MCF 10A (cell line): ENCODE results near the gene CLSTN2. TPM values are rescaled to one million over a fixed set of nuclear protein-coding genes. Genes with fewer than 3 reads are reported as not detected.

Source experiments
- BruUV-seq: library from RNA; stranded (reverse); fragments of 400-500 nt; replicated peaks from 2 replicates; lab custom pipeline; 2021; lab: Mats Ljungman, UMichigan
- CTCF ChIA-PET: fragments of 300-600 bp; sonication (Branson Sonifier 250); formaldehyde crosslinking; extraction: SDS; loops from one replicate; lab custom pipeline; 2021; ENCODE audit warnings: antibody characterized with exemption, inconsistent platforms; lab: Yijun Ruan, JAX
- POLR2A ChIA-PET: fragments of 300-600, 350-650 bp; sonication (Branson Sonifier 250); formaldehyde crosslinking; extraction: SDS; loops from one replicate; lab custom pipeline; 2020; ENCODE audit warnings: antibody characterized with exemption, inconsistent platforms; lab: Yijun Ruan, JAX
- DNase-seq: peaks from one replicate; pipeline ENCODE4 v3.0.0-alpha.2; 2018; ENCODE audit not compliant: unreplicated experiment
- H3K27ac Mint-ChIP-seq: one replicate; pipeline ENCODE4 v1.8.0; 2022; ENCODE audit warnings: mild to moderate bottlenecking, low read depth, mixed read lengths; ENCODE audit not compliant: unreplicated experiment
- H3K27me3 Mint-ChIP-seq: one replicate; pipeline ENCODE4 v1.8.0; 2022; ENCODE audit warnings: mixed read lengths; ENCODE audit not compliant: insufficient read depth, unreplicated experiment
- H3K36me3 Mint-ChIP-seq: one replicate; pipeline ENCODE4 v1.8.0; 2022; ENCODE audit warnings: mild to moderate bottlenecking, moderate library complexity, mixed read lengths; ENCODE audit not compliant: insufficient read depth, unreplicated experiment
- H3K4me1 Mint-ChIP-seq: one replicate; pipeline ENCODE4 v1.8.0; 2022; ENCODE audit warnings: mixed read lengths; ENCODE audit not compliant: insufficient read depth, unreplicated experiment
- H3K4me3 Mint-ChIP-seq: one replicate; pipeline ENCODE4 v1.8.0; 2022; ENCODE audit warnings: mild to moderate bottlenecking, moderate library complexity, mixed read lengths; ENCODE audit not compliant: unreplicated experiment
- H3K9me3 Mint-ChIP-seq: one replicate; pipeline ENCODE4 v1.8.0; 2022; ENCODE audit warnings: mixed read lengths; ENCODE audit not compliant: unreplicated experiment
- CTCF ChIP-seq: fragments of 200-600 bp; IDR thresholded peaks from one replicate; pipeline ENCODE4 v1.8.0; 2022; ENCODE audit warnings: antibody characterized with exemption, mild to moderate bottlenecking; ENCODE audit not compliant: unreplicated experiment
- intact Hi-C: fragments of 100-400 bp; cut with micrococcal nuclease; formaldehyde crosslinking; loops from 2 replicates; pipeline ENCODE4 v1.14.1; 2022
- total RNA-seq: library from RNA; stranded (reverse); gene quantifications from 2 replicates; pipeline ENCODE4 v1.2.3, GENCODE V29; 2022

Gene CLSTN2
- total RNA-seq, 1 experiment from 2014 or later: not detected

- TF ChIP-seq CTCF: no peak
- H3K36me3 Mint-ChIP-seq: peaks cover 6% of the 10 kb centered on the region
- ChIA-PET CTCF (no interaction called here), POLR2A (no interaction called here)
- DNase-seq: no peak
- H3K4me3 Mint-ChIP-seq: no peak overlapping the region
- H3K27ac Mint-ChIP-seq: no peak overlapping the region
- H3K27me3 Mint-ChIP-seq: no peaks in the 10 kb centered on the region
- intact Hi-C loops: no loop called here
- peaks cover 6% of the 10 kb centered on the region for H3K4me1 Mint-ChIP-seq
- H3K9me3 Mint-ChIP-seq: no peaks in the 10 kb centered on the region
- BruUV-seq: no TSS peak
Observed at GRCh38 chr3:140579260-140579659, 644.3 kb downstream of the CLSTN2 start.

GRCh38 chr3:140580746-140581145 is 645.8 kb downstream of the CLSTN2 start:
- no peaks in the 10 kb centered on the region for H3K9me3 Mint-ChIP-seq
- peaks cover 6% of the 10 kb centered on the region for H3K36me3 Mint-ChIP-seq
- no peak for TF ChIP-seq CTCF
- H3K27me3 Mint-ChIP-seq: no peaks in the 10 kb centered on the region
- no peak overlapping the region for H3K27ac Mint-ChIP-seq
- peaks cover 6% of the 10 kb centered on the region for H3K4me1 Mint-ChIP-seq
- no TSS peak for BruUV-seq
- H3K4me3 Mint-ChIP-seq: no peak overlapping the region
- ChIA-PET POLR2A (no interaction called here), CTCF (interaction anchor here (0.5 to 0.6 kb wide), 2 partner anchors 111 to 644 kb away, joined by 3 to 4 read pairs; no protein-coding TSS in a partner anchor)
- intact Hi-C loops: no loop called here
- DNase-seq: peak; percentile 1

GRCh38 chr3:140584549-140584948 is 649.6 kb downstream of the CLSTN2 start:
- Mint-ChIP-seq H3K36me3 (peaks cover 6% of the 10 kb centered on the region), H3K27me3 (no peaks in the 10 kb centered on the region), H3K4me1 (peaks cover 6% of the 10 kb centered on the region), H3K27ac (no peak overlapping the region), H3K4me3 (no peak overlapping the region), H3K9me3 (no peaks in the 10 kb centered on the region)
- ChIA-PET POLR2A (no interaction called here), CTCF (no interaction called here)
- BruUV-seq: no TSS peak
- intact Hi-C loops: no loop called here
- TF ChIP-seq CTCF: no peak
- DNase-seq: no peak

GRCh38 chr3:140585828-140586227 is 650.8 kb downstream of the CLSTN2 start:
- peaks cover 2% of the 10 kb centered on the region for H3K4me1 Mint-ChIP-seq
- no peak for TF ChIP-seq CTCF
- intact Hi-C loops: no loop called here
- CTCF ChIA-PET: no interaction called here
- no TSS peak for BruUV-seq
- DNase-seq: no peak
- H3K27me3 Mint-ChIP-seq: no peaks in the 10 kb centered on the region
- POLR2A ChIA-PET: interaction anchor here (0.6 kb wide), 1 partner anchor 864 kb away, joined by 3 read pairs; no protein-coding TSS in a partner anchor
- H3K4me3 Mint-ChIP-seq: no peak overlapping the region
- peaks cover 6% of the 10 kb centered on the region for H3K36me3 Mint-ChIP-seq
- H3K9me3 Mint-ChIP-seq: no peaks in the 10 kb centered on the region
- H3K27ac Mint-ChIP-seq: no peak overlapping the region
